ENCODE results near the gene PAX5.
"Not testable (repeated sequence)": the region's sequence is repeated elsewhere in the genome, so short reads cannot be mapped to it uniquely, and the experiment has no call there.

The PAX5 gene

GRCh38 chr9:36872641-36873040 is 161.4 kb downstream of the PAX5 start:
- DNase-seq = no peak

DNA sequence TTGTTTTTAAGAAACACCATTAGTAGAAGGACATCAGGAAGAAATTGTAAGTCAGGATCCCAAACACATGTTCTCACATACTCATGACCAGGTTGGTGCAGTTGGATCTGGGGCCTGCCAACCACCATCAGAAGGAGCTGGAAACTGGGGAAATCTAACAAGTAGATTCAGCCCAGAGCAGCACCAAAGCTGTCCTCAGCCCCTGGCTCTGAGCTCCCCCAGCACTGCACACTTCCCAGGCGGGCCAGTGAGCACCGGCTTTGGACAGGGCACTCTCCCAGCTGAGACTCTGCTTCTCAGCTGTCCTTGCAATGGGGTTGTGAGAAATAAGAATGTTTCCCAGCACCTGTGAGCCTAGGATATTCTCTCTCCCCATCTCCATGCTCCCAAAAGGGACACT is 162.5 kb downstream of the PAX5 start:
- DNase-seq = no peak

DNA sequence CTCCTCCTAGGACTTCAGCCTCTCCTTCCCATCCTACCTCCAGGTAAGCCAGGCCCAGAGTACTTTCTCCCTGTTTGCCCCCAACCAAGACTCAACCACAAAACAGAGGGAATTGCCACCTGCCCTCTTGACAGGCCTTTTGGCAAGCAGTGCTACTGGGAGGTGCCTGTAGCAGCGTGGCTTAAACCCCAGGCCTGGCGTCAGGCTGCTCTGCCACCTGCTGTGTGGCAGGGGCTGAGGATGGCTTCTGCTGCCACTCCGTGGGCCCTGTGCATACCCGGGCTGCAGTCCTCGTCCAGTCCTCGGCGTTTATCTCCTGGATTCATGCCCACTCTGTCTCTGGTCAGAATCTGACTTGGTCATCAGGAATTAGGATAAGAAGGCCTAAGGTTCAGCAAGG is 163.1 kb downstream of the PAX5 start:
- DNase-seq = no peak

GRCh38 chr9:36869605-36870004 is 164.5 kb downstream of the PAX5 start:
- DNase-seq = not testable (repeated sequence)

DNA sequence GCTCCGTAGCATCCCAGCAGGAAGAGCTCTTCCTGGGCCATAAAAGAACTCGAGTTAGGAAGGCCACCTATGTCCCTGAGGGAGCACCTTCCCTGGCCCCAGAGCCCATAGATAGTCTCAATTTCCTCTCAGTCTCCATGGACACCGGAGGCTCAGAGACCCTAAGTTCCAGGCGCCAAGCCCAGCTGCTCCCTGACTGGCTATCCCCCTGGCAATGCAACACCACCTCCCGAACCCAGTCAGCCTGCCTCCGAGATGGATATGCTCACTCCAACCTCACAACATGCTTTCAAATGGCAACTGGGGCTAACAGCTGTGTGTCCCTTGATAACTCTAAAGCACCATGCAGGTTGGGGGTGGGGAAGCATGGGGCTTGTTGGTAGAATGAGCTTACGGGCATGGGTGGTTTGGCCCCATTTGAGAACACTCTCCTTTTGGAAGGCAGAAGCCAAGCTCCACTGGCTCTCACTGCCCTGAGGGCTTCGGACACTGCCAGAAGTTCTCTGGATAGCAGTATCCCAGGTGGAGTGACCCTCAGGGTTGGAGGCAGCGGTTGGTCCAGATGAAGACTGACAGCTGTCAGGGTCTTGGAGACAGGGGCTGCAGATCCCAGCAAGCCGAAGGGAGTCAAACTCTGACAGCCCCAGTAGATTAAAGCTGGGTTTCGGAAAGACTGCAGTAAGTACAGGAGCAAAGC is 165.3 kb downstream of the PAX5 start:
- DNase-seq = no peak

DNA sequence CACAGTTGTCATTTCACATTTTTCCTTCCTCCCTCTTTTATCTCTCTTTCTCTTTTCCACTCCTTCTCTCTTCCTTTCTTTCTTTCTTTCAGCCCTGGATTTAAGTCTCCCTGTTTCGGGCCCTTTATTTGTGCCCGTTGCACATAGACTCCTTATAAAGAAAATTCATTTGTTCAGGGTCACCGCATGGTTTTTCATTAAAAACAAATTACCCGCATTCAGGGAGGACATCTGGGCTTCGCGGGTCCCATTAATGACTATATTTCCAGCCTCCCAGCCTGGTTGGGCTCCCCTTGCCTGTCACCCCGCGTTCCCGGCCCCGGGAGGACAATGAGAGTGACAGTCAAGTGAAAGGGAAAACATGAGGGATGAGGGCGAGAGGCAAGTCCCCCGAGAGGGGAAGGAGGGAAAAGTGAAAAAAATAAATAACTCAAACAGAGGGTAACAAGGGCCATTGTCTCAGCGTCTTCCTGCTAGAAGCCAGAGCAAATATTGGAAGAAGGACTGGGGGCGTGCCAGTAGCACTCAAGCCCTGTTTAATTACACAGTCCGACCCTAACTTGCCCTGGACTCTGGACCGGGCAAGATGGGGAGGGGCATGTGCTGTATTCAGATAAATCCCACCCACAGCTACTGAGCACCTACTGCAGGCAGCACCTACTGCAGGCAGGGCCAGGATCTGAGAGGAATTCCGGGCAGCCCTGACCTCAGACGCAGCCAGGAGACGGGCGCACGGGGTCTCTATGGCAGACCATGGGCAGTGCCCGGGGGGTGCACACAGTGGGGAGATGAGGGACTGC is 166.2 kb downstream of the PAX5 start:
- DNase-seq = no peak

- no peak for DNase-seq
Observed at GRCh38 chr9:36867241-36867640, 166.8 kb downstream of the PAX5 start.

GRCh38 chr9:36866840-36867239 is 167.2 kb downstream of the PAX5 start:
- DNase-seq = no peak

DNA sequence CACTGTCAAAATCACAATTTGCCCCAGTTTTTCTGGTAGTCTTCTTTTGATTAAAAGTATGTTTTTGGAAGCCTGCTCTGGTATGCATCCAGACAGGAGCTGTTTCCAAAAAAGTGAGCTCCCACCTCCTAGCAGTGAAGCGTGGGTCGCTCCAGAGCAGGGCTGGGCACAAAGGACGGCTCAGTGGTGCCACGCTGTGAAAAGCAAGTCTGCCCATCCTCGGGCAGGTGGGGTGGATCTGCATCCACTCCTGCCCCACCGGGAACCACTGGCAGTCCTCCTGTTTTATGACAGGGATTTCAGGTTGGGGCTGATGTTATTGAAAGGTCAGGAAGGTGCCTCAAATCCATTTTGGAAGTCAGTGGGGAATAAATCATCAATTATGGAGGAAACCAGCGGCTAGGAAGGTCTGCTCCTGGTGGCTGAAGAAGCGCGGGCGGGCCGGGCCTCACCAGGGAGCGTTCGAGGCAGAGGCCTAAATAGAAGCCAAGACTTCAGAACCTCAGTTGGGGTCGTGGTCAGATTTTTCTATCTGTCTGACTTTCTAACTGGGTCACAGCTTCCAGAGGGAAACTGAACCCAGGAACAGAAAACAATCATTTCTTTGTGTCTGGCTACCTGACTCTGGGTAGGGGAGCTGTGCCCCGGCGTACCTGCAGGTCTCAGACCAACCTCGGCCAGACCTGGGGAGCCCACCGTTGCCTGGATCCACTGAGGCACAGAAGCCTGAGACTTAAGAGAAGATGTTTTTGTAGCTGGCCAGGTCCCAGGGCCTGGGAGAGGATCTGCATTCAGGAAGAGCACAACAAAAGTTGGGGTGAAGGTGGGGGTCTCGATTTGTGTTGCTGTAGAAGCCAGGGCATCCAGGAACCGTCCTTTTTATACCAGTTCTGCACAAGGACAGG is 168.1 kb downstream of the PAX5 start:
- DNase-seq = no peak

DNA sequence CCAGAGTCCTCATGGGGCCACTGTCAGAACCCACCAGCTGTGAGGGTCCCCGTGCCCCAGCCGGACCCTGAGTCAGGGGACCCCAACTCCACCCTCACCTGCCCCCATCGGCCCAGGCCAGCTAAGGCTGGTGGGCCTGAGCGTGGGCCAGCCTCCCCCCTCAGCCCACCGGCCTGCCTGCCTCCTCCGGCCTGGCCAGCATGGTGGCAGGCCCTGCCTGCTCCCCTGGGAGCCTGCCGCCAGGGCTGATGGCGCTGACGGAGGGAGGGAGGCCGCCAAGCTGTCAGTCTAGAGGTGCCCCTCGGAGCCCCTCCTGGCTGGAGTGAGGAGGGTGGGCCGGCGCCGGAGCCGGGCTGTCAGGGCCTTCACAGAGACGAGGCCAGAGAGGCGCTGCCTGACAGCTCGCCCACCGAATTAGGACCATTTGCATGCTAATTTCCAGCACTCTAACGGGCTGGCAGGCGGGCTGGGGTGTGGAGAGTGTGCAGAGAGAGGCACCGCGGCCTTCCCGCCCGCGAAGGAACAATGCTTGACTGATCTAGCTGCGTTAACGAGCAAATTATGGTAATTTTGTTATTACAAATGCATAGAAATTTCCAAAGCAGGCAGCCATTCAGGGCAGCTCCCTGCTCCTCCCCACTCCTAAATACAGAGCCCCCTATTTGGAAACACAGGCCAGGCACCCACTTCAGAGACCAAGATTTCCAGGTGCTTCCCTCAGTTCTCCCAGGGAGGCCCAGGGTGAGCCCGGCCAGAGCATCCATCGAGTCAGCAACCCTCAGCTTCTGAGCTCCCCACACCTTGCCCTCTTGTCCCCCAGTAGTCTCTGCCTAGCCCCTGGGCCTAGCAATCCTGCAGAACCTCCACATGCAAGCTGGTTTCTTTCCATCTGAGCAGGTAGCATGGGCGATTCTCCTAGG is 169.3 kb downstream of the PAX5 start:
- no peak for DNase-seq

- DNase-seq = no peak
Observed at GRCh38 chr9:36862206-36863145, 171.6 kb downstream of the PAX5 start.

- no peak for DNase-seq
Observed at GRCh38 chr9:36861528-36862205, 172.4 kb downstream of the PAX5 start.

DNA sequence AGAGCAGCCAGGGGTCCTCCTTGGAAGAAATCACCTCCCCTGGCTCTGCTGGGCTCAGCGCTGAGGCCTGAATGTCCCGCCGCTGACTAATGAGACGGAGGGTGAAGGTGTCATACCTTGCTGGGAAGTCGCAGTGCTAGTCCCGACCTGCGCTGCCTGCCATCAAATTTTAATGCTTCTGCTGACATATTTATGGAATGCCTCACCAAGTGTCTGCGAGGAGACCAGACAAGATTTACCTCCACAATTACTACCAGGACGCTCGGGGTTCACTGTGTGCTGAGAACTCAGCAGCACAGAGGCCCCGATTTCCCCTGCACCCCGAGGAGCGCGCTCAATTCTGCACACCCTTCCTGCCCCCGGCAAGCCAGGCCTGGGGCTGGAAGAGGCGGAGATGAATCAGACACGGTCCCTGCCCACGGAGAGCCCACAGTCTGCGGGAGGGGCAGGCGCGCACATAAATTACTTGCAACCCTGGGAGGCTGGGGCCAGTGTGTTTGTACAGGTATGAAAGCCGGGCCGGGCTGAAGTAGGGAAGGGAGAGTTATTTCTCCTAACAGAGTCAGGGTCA is 175.2 kb downstream of the PAX5 start:
- no peak for DNase-seq

DNA sequence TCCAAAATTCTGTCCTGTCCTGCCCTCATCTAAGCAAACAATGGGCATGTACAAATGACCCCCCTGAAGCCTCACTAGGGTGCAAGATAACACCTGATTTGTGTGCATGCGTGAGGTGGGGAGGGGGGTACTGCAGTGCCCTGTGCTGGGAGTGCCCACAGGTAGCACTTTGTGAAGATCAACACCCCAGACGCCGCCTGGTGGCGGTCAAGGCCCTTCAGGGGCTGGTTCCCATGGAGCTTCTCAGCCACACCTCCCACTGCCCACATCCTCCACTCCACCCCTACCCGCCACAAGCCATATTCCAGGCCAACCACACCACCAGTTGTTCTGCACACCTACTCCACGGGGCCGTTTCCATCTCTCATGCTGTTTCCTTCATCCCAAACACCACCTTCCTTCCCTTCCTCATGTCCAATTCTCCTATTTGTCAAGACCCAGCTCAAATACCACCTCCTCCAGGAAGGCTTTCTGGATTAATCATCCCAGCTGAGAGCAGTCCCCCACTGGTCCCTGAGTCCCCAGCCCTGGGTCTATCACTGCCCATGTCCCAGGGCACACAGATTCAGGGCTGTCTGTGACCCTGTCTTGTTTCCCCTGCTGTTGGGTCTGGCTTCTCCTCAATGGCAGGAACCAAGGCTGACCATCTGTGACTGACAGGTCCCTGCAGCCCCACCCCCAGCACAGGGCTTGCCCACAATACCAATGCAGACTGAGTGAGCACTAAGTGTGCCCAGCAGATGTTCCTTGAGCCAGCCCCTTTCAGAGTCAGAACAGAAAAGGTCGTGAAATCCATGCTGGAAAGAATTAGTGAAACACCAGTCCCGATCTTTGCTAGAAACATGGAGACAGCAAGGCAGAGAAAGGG is 178.4 kb downstream of the PAX5 start:
- DNase-seq = peak in 1 of 2 experiments; percentile 16

GRCh38 chr9:36854751-36855150 is 179.3 kb downstream of the PAX5 start:
- no peak for DNase-seq

DNA sequence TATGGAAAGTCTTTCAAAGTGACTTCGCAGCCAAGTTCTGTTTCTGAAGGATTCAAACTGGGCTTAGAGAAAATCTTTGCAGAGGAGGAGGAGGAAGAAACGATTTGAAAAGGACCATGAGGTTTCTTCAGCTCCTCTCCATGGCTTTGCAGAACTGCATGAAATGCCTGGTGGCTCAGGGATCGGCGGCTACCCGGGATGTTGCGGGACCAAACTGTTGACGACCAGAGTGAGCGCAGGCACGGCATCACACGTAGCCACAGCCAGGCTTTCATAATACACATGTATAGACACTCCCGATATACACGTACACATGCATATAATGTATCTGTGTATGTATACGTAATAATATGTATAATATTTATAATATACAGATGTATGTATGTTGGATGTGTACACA is 180.0 kb downstream of the PAX5 start:
- DNase-seq = no peak

GRCh38 chr9:36853233-36853632 is 180.8 kb downstream of the PAX5 start:
- DNase-seq = no peak

GRCh38 chr9:36849943-36850342 is 184.1 kb downstream of the PAX5 start:
- DNase-seq = no peak

DNA sequence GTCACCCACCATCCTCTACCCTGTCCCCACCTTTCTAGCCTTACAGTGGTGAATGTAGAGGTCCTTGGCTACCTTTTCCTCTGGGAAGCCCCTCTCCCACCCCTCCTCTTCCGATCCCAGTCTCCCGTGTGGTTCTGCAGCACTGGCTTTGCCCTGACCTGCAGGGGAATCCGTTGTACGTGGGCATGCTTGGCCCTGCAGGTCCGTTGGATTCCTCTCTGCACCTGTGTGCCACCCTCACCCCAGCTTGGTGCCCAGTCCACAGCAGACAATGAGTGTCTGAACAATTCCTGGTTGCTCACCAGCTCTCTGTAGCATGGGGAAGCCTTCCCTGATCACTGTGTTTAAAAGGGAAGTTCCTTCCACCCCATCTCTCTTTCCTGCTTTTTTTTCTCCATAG is 185.1 kb downstream of the PAX5 start:
- no peak for DNase-seq

Measured in stimulated activated CD4-positive, alpha-beta T cell treated with anti-CD3 and anti-CD28 coated beads, Interleukin-4, amount 100 ng/mL, for 4 hours (primary cell).